GM18867 (cell line): ENCODE measurements around the gene TLE3.
A peak's percentile ranks its signal among the peaks of the same experiment; 100 is the strongest.
"Not testable (repeated sequence)": the region's sequence is repeated elsewhere in the genome, so short reads cannot be mapped to it uniquely, and the experiment has no call there.

ENCODE experiments used
- ATAC-seq: cut with Tn5 transposase; IDR thresholded peaks from one replicate; pipeline ENCODE4 v1.9.1; 2021; ENCODE audit warnings: mild to moderate bottlenecking, moderate library complexity; ENCODE audit not compliant: unreplicated experiment

Gene TLE3

DNA sequence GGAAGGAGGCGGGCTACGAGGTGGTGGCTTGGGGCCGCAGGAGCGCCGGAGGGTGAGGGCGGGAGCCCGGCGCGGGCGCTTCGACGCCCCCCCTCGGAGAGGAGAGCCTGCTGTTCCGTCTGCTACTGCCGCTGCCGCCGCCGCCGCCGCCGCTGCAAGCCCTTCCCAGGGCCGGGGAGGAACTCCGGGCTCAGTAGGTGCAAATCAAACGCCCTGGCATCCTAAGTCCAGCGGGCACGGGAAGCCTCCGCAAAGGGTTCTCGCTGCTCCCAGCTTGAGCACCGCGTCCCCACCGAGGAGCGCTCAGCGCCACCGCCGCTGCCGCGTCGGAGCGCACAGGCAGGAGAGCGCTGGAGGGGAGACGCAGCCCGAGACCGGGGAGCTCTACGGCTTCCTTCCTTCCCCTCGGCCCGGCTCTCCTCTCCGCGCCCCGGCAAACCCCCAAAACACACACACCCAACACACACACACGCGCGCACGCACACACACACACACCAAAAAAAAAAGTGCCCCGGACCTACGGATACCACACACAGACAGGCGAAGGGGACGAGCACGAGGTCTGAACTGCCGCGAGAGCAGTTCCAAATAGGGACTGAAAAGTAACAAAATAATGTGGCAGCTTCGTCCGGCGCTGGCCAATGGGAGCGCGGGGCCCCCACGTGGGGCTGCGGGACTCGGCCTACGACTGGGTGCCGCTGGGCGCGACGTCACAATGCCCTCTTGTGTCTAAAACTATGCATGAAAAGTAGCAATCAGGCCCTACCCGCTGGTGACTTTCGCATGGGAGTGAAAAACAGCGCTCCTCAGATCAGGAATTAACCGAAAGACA is at the start of gene TLE3:
Gene TLE3, minus strand, starts transcription at position 597 of the 832 bp plus-strand sequence. CDS start 1,119 bp downstream, outside the sequence.
- peak; percentile 54 for ATAC-seq

DNA sequence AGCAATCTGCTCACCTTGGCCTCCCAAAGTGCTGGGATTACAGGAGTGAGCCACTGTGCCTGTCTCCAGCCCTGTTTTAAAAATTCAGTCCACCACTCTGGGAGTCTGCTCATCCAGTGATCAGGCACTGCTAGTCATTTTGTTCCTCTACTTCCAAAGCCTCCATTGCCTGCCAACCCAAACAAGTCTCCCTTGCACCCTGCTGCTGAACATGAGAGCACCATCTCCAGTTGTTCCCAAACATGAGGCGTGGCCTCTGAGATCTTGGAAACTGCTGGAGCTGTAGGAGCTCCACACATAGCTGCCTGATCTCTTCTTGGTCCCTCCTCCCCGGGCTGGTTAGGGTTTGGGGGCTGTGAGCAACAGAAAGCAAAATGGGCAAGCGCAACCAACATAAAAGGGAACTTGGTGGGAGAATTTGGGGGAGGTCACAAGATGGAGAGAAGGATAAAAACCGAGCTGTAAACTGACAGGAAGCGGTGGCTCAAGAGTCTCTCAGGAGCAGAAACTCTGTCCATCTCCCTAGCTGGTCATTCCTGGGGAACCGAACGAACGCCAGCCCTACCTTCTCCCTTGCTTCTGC is 49.6 kb upstream of the TLE3 start:
- no peak for ATAC-seq

DNA sequence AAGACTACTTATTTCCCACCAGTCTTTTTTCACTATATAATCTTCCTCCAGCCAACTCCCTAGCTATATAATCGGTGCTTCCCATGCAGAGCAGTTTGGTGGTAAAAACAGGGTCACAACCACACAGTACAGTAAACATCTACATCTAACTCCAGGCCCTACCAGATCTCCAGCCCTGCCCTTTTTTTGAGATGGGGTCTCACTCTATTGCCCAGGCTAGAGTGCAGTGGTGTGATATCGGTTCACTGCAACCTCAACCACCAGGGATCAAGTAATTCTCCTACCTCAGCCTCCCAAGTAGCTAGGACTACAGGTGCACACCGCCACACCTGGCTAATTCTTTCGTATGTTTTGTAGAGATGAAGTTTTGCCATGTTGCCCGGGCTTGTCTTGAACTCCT is 49.1 kb upstream of the TLE3 start:
- no peak for ATAC-seq

DNA sequence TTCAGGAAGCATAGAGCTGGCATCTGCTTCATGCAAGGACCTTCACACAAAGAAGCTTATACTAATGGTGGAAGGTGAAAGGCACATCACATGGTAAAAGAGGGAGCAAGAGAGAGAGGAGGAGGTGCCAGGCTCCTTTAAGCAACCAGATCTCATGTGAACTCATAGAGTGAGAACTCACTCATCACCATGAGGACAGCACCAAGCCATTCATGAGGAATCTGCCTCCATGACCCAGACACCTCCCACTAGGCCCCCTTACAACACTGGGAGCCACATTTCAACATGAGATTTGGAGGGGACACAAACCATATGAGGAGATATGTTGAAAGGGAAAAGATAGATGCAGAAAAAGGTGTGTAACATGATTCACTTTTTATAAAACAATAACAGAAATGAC is 48.4 kb upstream of the TLE3 start:
- no peak for ATAC-seq

DNA sequence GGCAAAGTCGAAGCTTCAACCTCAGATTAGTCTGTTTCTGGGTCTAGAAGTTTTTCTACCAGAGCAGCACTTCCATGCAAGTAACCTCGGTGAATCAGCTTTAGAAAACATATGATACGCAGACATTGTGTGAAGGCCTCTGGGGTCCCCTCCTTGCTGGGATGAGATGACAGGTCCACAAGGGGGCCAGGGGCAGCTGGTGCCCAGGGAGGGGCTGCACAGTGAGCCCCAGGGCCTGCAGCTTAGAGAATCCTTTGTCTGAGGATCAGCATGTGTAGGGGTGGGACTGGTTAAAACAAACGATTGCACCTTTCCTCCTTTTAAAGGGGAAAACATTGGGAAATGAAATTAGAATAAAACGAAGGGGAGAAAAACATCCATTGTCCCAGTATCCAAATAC is 47.5 kb upstream of the TLE3 start:
- ATAC-seq = no peak

DNA sequence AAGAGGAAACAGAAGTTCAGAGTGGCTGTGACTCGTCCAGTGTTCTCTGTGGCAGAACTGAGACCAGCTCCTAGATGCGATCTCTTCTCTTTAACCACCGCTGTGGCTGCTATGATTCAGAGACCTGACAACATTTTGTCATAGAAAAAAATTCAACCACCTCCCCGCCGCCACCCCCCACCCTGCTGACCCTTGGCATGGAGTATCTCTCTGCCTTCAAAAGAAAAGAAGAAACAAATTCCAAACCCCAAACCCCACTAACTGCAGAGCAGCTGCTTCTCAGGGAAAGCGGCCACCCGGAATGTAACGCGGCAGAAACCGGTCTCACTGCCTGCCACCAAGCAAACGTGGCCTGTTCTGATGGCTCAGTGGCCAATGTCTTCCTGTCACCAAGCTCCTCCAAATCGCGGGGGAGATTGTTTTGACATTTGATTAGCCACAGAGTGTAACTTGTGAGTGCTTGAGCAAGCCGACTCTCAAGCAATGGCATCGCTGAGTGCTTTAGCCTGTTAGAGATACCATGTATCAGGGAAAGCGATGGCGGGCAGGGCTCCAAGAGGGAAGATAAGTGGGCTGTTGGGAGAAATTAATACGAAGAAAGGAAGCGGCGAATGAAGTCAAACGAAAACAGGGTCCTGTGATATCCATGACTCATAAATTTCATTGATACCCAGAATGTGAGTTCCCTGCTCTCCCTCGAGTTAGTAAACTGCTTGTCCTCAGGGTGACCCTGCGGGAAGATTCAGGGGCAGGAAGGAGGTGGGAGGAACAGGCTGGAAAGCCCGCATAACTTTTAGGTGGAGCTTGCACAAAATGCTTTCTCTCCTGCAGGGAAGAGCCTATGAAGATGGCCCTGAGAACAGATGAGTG is 44.8 kb upstream of the TLE3 start:
- no peak for ATAC-seq

DNA sequence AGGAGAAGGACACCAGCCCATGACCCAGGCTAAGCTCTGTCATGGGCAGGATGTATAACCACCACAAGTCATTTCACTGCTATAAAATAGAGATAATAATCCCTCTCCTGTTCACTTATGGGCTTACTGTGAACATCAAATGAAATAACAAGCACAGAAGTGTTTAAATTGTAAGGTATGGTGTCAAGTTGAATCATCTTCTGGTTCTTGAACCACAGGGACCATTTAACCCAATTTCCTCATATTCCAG is 44.3 kb upstream of the TLE3 start:
- ATAC-seq = no peak

DNA sequence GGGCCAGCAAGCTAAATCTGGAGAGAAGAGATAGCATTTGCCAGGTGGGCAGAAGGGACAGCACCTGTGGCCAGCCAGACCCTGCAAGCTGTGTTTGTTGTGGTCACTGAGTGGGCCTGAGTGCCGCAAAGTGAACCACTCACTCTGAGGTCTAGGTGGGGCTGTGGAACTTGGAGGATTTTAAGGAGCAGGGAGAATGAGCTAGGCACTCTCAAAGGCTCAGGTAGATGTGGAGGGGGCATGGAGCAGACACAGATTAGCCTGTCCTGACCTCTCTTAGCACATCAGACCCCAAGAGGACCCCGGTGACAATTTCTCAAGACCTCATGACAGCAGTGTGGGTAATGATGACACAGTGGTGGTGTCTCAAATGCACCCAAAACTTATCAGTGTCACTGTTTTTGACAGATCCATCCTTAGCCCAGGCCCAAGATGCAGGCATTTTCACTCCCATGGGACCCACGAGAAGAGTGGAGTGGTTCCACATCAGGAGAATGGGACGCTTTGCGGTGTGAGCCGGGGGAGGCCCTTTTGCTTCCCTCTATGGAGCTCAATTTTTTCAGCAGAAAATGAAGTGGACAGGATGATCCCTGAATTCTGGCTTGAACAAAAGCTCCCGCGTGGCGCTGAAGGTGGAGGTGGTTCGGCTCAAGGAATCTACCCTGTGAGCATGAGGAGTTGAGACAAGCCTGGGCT is 43.8 kb upstream of the TLE3 start:
- ATAC-seq = no peak

DNA sequence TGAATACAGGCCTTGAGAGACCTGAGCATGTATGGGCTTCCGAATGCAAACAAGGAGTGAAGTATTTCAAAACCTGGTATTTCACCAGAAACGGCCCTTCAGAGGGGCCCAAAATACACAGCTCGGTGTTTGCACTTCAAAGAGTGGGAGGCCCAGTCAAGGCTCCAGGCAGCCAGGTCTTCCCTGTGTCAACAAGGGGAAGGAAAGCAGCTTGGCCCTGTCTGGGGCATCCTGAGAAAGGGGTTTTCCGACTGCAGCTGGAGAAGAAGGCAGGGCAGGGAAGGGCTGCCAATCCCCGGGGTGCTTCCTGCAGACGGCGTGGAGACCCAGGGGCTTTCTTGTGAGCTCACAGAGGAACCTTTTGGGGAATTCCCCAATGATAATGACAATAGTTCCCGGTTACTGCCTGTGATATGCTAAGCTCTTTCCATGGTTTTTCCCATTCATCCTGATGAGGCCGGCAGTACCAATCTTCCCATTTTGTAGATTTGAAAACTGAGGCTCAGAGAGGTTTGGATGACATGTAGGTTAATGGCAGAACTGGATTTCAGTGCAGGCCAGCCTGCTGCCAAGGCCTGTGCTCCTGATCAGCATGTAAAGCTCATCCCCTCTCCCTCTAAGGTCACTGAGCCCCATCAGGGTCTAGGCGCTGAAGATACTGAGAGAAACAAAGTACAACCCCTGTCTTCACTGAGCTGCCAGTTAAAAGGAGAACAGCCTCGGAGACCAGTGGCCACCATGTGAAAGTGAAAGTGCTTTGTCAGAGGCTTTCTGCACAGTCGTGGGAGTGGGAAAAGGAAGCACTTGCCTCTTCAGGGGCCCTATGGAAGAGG is 43.0 kb upstream of the TLE3 start:
- ATAC-seq = no peak

DNA sequence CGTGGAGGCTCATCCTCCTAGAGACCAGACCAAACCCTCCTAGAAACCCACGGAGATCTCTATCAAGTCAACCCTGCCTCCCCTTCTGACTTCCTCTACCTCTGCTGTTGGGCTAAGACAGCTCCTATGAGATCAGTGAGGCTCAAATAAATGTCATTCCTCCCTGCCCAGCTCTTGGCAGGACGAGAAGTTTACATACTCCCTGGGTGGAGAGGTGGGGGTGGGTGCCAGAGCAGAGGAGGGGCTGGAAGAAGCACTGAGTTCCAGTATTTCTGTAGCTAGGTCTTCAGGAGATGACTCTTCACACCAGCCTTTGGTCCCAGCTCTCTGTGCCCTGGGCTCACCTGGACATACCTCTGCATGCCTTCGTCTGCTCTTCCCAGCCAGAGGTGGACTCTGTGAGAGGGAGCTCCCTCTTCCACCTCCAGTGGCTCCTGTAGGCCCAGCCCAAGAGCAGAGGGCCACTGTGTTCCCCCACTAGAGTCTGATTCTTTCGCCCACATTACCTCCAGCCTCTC is 42.4 kb upstream of the TLE3 start:
- ATAC-seq = no peak

DNA sequence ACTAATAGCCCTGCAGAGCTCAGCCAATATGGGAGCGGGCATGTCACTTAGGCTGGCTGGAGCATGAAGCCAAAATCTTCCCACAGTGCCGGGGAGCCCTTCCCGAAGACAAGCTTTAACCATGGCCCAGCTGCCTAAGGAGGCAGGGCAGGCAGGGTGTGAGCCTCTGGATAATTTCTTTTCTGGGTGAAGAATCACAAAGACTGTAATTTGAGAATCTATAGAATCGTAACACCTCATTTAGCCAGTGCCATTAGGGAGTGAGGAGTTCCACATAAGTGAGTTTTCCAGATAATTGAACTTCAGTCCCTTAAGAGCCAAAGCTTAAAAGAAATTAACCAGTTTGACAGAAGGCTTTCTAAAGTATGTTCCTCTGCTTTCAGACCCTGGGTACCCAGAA is 40.2 kb upstream of the TLE3 start:
- ATAC-seq = no peak

DNA sequence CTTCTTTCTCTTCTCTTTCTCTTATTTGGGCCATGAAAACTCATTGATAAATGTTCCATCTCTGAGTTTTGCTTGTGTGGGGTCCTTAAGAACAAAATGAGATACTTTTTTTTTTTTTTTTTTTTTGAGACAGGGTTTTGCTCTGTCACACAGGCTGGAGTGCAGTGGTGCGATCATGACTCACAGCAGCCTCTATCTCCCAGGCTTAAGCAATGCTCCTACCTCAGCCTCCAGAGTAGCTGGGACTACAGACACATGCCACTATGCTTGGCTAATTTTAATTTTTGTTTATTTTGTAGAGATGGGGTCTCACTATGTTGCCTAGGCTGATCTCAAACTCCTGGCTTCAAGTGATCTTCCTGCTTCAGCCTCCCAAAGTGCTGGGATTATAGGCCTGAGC is 39.3 kb upstream of the TLE3 start:
- ATAC-seq = not testable (repeated sequence)

DNA sequence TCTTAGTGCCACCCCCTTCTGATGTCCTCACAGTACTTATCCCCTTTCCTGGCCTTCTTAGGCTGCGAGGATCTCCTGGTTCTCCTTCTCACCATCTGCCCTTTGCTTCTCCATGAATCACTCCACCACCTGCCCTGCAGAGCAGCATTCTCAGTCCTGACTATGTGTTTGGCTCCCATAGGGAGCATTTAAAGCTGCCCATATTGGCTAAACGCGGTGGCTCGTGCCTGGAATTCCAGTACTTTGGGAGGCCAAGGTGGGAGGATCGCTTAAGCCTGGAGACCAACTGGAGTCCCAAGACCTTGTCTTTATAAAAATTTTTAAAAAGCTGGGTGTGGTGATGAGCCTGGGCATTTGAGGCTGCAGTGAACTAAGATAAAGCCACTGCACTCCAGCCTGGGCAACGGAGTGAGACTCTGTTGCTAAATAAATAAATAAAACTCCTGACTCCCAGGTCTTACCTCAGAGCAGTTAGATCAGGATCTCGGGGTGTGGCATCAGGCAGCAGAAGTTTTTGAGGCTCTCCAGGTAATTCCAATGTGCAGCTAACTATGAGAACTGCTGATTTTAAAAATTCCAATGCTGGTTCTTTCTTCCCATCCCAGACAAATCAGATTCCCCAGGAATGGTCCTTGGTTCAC is 36.2 kb upstream of the TLE3 start:
- no peak for ATAC-seq

DNA sequence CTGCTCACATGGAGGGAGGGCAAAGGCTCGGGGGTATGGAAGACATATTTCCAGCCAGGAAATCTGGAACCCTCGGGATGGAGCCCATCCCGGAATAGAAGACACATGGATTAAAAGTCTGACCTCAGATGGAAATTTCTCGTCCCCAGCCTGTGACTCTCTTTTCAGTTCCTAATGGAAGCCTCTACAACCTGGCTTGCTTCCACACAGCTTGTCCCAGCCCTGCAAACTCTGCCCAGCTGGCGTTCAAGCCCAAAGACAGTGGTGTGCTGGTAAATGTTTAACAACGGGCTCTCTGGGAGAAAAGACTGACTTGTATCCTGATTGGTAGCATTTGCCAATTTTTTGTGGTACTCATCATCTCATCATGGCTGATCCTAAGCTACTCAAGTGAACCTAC is 35.6 kb upstream of the TLE3 start:
- ATAC-seq = no peak

DNA sequence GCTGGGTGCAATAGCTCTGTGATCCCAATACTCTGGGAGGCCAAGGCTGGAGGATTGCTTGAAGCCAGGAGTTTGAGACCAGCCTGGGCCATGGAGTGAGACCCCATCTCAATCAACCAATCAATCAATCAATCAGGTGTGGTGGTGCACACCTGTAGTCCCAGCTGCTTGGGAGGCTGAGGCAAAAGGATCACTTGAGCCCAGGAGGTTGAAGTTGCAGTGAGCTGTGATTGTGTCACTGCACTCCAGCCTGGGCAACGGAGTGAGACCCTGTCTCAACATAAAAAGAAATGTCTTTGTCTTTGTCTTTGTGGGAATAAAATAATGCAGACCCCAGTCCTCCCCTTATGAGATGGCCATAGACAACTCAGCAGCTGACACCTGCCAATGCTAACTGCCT is 34.9 kb upstream of the TLE3 start:
- ATAC-seq = no peak

DNA sequence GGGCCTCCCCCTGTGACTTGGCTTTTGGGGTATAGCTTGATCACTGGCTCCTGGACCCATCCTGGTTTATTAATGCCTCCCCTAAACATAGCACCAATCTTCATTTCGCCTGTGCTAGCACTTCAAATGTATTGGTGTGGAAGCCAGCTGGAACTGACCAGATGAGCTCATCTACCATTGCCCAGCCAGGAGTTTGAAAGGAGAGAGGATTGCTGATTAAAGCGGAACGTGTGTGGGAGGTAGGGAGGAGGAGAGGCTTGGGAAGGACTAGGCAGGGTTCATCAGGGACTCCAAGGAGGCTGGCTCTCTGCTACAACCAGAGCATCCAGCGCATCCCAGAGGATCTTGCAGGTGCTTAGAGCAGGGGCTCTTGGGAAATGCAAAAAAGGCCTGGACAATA is 34.4 kb upstream of the TLE3 start:
- no peak for ATAC-seq

DNA sequence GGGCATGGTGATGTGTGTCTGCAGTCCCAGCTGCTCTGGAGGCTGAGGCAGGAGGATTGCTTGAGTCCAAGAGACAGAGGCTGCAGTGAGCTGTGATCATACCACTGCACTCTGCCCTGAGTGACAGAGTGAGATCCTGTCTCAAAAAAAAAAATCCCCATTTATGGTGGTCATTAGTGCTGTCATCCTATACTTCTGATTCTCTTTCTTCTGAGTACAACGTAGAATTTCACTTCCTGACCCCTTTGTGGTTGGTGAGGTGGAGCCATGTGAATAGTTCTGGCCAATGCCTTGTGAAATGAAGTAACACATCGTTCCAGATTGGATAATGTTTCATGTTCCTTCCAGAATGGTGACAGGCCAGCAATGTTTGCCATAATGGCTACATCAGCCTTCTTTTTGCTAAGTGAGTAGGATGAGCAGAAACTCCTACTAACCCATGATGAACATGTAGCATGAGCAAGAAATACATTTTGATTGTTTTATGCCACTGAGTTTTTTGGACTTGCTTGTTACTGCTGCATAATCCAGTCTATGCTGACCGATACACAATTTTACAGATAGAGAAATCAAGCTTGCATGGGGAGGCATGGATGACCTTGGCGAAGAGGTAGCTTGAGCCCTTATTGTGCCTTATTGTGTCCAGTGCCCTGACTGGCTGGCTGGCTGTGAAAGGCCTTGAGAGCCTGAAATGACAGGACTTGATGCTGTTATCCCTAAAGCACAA is 30.9 kb upstream of the TLE3 start:
- no peak for ATAC-seq

DNA sequence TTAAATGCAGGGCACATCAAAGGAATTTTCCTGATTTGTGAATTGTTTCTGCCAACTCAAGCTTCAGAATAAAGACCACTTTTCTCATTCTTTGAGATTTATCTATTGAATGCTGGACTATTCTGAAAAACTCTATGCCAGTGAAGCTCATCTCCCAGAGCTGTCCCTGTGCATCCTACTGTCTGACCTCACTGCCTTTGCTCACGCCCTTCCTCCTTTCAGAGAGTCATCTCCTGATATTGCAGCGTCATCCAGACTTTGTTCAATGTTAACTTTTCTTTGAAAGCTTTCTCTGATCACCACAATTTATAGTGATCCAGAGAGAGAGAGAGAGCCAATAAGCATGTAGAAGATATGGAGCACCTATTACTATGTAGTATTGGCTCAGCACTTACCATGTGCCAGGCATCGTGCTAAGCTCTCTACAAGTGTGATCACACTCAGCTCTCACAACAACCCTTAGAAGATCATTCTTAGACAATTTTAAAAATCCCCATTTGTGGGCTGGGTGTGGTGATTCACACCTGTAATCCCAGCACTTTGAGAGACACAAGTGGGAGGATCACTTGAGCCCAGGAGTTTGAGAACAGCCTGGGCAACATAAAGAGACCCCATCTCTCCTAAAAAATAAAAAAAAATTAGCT is 30.2 kb upstream of the TLE3 start:
- no peak for ATAC-seq

DNA sequence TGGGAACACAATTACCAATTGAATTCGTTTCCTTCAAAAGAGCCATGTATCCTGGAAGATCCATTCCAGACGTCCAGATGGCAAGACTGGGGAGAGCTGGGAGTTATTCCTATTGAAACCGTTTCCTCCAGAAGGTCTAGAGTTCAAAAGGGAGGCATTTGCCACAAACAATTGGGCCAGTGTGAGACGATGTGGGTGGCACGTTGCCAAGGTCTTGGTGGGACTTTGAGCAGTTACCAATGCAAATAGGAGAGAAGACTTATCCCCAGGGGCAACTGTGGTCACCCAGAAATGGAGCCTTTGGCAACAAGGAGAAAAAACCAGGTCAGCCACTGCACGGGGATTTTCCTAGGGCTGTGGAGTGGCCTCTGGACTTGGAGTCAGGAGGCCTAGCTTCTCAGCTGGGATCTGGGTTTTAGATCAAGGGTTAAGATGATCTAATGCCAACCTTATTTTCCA is 29.6 kb upstream of the TLE3 start:
- no peak for ATAC-seq
